Endothelial cell of umbilical vein (primary cell): ENCODE data around the gene CRYGN. TPM values are rescaled to one million over a fixed set of nuclear protein-coding genes. Genes with fewer than 3 reads are reported as not detected.

Experiments used
- BruUV-seq: library from RNA; stranded (reverse); fragments of 400-500 nt; replicated peaks from 2 replicates; lab custom pipeline; 2021; lab: Mats Ljungman, UMichigan
- CTCF ChIA-PET: fragments of 300-600, 350-600 bp; sonication (Branson Sonifier 250); formaldehyde crosslinking; loops from one replicate; lab custom pipeline; 2021; ENCODE audit warnings: antibody characterized with exemption, inconsistent platforms; lab: Charles Lee
- POLR2A ChIA-PET: fragments of 300-600, 350-600 bp; sonication (Branson Sonifier 250); formaldehyde crosslinking; loops from one replicate; lab custom pipeline; 2021; ENCODE audit warnings: antibody characterized with exemption, inconsistent platforms; lab: Charles Lee
- DNase-seq: peaks from one replicate; pipeline ENCODE4 v3.0.0-alpha.2; 2011; ENCODE audit warnings: low read depth, low spot score
- FAIRE-seq: peaks from 2 replicates; lab custom pipeline; 2011; peaks lifted over from hg19 to GRCh38; lab: Jason Lieb, UNC
- H2AFZ ChIP-seq: 2 replicates; pipeline ENCODE4 v1.6.0; 2012; ENCODE audit warnings: low read depth, low read length, control low read depth, inconsistent platforms
- H3K27ac ChIP-seq: 2 replicates; pipeline ENCODE4 v1.5.1; 2011; ENCODE audit warnings: low read depth, mild to moderate bottlenecking, control low read depth, low read length, moderate library complexity; ENCODE audit not compliant: insufficient read depth
- H3K27me3 ChIP-seq, 2 experiments: 2 replicates each; pipeline versions ENCODE4 v1.6.0 to v1.6.1; 2011; ENCODE audit warnings: low read length in 2 of 2, mixed read lengths in 1 of 2; ENCODE audit not compliant: control insufficient read depth in 2 of 2, insufficient read depth in 2 of 2
- H3K36me3 ChIP-seq, 2 experiments: 2 replicates in 1 of 2; 3 replicates in 1 of 2; pipeline ENCODE4 v1.5.1; 2011; ENCODE audit warnings: low read length in 2 of 2, mild to moderate bottlenecking in 1 of 2, moderate library complexity in 1 of 2; ENCODE audit not compliant: control insufficient read depth in 2 of 2, insufficient read depth in 2 of 2; ENCODE audit errors: extremely low read depth in 1 of 2
- H3K4me1 ChIP-seq: 3 replicates; pipeline ENCODE4 v1.5.1; 2011; ENCODE audit warnings: mild to moderate bottlenecking, low read length; ENCODE audit not compliant: control insufficient read depth, insufficient read depth; ENCODE audit errors: extremely low read depth
- H3K4me2 ChIP-seq: 2 replicates; pipeline ENCODE4 v1.6.1; 2011; ENCODE audit warnings: low read length, control low read depth, mixed read lengths; ENCODE audit not compliant: insufficient read depth
- H3K4me3 ChIP-seq, 3 experiments: fragments of 200-600 bp in 1 of 3; sonication (generic), shearing (Covaris generic) in 1 of 3; replicated peaks in 1 of 3; 2 replicates each; pipeline ENCODE4 v1.5.1; 2011 to 2016; ENCODE audit warnings: control low read depth in 3 of 3, low read length in 3 of 3, mild to moderate bottlenecking in 2 of 3, inconsistent platforms in 1 of 3, low read depth in 1 of 3, moderate library complexity in 1 of 3; ENCODE audit not compliant: insufficient read depth in 1 of 3
- H3K79me2 ChIP-seq: 2 replicates; pipeline ENCODE4 v1.6.0; 2012; ENCODE audit warnings: low read length, inconsistent platforms; ENCODE audit not compliant: control insufficient read depth, insufficient read depth
- H3K9ac ChIP-seq: replicated peaks from 2 replicates; pipeline ENCODE3; 2011; ENCODE audit warnings: low read length, control low read depth; ENCODE audit not compliant: insufficient read depth; ENCODE audit errors: extremely low read depth
- H3K9me1 ChIP-seq: replicated peaks from 3 replicates; pipeline ENCODE4 v1.6.0; 2011; ENCODE audit warnings: mild to moderate bottlenecking, low read length; ENCODE audit not compliant: control insufficient read depth, insufficient read depth; ENCODE audit errors: extremely low read depth
- H3K9me3 ChIP-seq: replicated peaks from 2 replicates; pipeline ENCODE4 v1.5.1; 2012; ENCODE audit warnings: low read length, inconsistent platforms; ENCODE audit not compliant: control insufficient read depth, insufficient read depth
- H4K20me1 ChIP-seq: replicated peaks from 2 replicates; pipeline ENCODE3; 2011; ENCODE audit warnings: mild to moderate bottlenecking, low read length; ENCODE audit not compliant: control insufficient read depth, insufficient read depth; ENCODE audit errors: extremely low read depth
- CTCF ChIP-seq, 2 donors: IDR thresholded peaks; 1 replicate in 1 of 2; 2 replicates in 1 of 2; pipeline ENCODE4 v1.5.1; 2011; ENCODE audit warnings: low read length in 2 of 2, mild to moderate bottlenecking in 2 of 2, moderate library complexity in 2 of 2, control low read depth in 1 of 2, inconsistent platforms in 1 of 2, low read depth in 1 of 2; ENCODE audit not compliant: insufficient read depth in 1 of 2; ENCODE audit errors: extremely low read depth in 1 of 2
- EZH2 ChIP-seq: IDR thresholded peaks from 2 replicates; pipeline ENCODE4 v1.6.1; 2012; ENCODE audit warnings: borderline replicate concordance, low read depth, mild to moderate bottlenecking, moderate library complexity, low read length, inconsistent platforms; ENCODE audit not compliant: severe bottlenecking
- FOS ChIP-seq: IDR thresholded peaks from 2 replicates; pipeline ENCODE4 v1.6.1; 2011; ENCODE audit warnings: mild to moderate bottlenecking, low read length, moderate library complexity, borderline replicate concordance; ENCODE audit not compliant: insufficient read depth
- GATA2 ChIP-seq: IDR thresholded peaks from 2 replicates; pipeline ENCODE4 v1.7.0; 2011; ENCODE audit warnings: low read depth, mild to moderate bottlenecking, moderate library complexity, mixed read lengths, low read length; ENCODE audit not compliant: insufficient read length, insufficient read depth
- JUN ChIP-seq: IDR thresholded peaks from 2 replicates; pipeline ENCODE4 v1.6.1; 2011; ENCODE audit warnings: borderline replicate concordance, low read depth; ENCODE audit not compliant: insufficient read length, insufficient read depth
- MYC ChIP-seq: IDR thresholded peaks from one replicate; pipeline ENCODE4 v1.6.1; 2011; ENCODE audit warnings: mild to moderate bottlenecking, low read depth, low read length
- POLR2A ChIP-seq: IDR thresholded peaks from 2 replicates; pipeline ENCODE4 v1.6.1; 2012; ENCODE audit warnings: low read depth, mild to moderate bottlenecking, control low read depth, low read length
- POLR2AphosphoS5 ChIP-seq: IDR thresholded peaks from 2 replicates; pipeline ENCODE4 v1.6.1; 2012; ENCODE audit warnings: low read depth, mild to moderate bottlenecking, control low read depth, low read length, moderate library complexity; ENCODE audit not compliant: insufficient read depth
- dilution Hi-C: fragments of 300-500 bp; cut with MboI; formaldehyde crosslinking; loops from one replicate; pipeline ENCODE4 v1.15.0; 2019; ENCODE audit warnings: low sequenced_read_pairs; ENCODE audit not compliant: extremely low pct_ligation_motif_present
- intact Hi-C: fragments of 100-400 bp; cut with micrococcal nuclease; formaldehyde crosslinking; loops from one replicate; pipeline ENCODE4 v1.10.0; 2022
- polyA plus RNA-seq, 4 experiments: library from polyadenylated mRNA; depleted of rRNA in 3 of 4; stranded (reverse) in 3 of 4; unstranded in 1 of 4; fragments of >200 nt; gene quantifications; 2 replicates each; pipeline versions ENCODE4 v1.2.1 to v1.2.3, GENCODE V29; 2011 to 2012; ENCODE audit warnings: missing spikeins in 1 of 4
- total RNA-seq: library from RNA; stranded (reverse); gene quantifications from 2 replicates; pipeline ENCODE4 v1.2.3, GENCODE V29; 2021
- TF ChIP-seq, protein P1 (sequence below): IDR thresholded peaks from 2 replicates; pipeline ENCODE4 v1.6.1; 2011; ENCODE audit not compliant: insufficient read depth, insufficient read length

The CRYGN gene
- total and polyA plus RNA-seq, 2 donors (not counting 3 experiments of a cell fraction or from before 2014, with no cell fraction given): not detected

DNA sequence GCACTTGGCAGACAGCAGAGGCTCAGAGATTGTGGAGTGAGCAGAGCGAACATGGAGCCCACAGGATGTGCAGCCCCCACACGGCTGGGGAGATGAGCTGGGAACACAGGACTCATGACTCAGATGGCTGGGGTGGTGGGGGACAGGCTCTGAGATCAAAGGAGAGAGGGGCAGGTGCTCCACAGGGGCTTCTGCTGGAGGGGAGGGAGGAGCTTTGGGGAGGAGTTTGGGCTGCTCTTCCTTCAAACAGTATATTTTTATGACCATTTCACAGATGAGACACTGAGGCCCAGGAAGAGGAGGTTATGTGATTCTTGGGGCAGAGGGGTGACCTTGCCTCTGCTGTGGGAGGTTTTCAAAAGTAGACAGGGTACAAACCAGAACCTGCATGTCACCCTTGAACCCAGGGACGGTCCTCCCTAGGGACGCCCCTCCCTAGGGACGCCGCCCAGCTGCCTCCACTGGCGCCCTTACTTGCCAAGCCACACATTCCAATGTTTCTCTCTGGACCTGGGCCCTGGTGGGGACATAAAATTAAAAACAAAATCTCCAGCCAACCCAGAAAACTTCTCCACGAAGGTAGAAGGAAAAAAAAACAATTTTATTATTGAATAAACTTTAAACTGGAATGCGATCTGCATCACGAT, 981 bp upstream of the CRYGN start:
- no TSS peak for BruUV-seq

GRCh38 chr7:151438864-151439601, 908 bp downstream of the CRYGN start:
- Histone ChIP-seq H3K4me3 (no peak overlapping the region), H3K9ac (no peak overlapping the region), H3K27ac (no peak overlapping the region), H3K4me1 (no peaks in the 10 kb centered on the region), H3K9me3 (no peaks in the 10 kb centered on the region), H4K20me1 (no peaks in the 10 kb centered on the region), H3K9me1 (no peaks in the 10 kb centered on the region), H3K27me3 (peaks cover 21 to 34% of the 10 kb centered on the region in 2 experiments), H3K36me3 (no peaks in the 10 kb centered on the region), H2AFZ (no peak overlapping the region), H3K79me2 (no peaks in the 10 kb centered on the region), H3K4me2 (no peak overlapping the region)
- intact Hi-C loops (no loop called here), dilution Hi-C loops (no loop called here)
- DNase-seq (no peak), FAIRE-seq (no peak)
- CTCF ChIA-PET: no interaction called here
- TF ChIP-seq MYC: no peak
- no peak for TF ChIP-seq GATA2
- no peak for TF ChIP-seq FOS
- TF ChIP-seq, protein P1, sequence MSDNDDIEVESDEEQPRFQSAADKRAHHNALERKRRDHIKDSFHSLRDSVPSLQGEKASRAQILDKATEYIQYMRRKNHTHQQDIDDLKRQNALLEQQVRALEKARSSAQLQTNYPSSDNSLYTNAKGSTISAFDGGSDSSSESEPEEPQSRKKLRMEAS: no peak
- no peak for TF ChIP-seq POLR2A
- no peak for TF ChIP-seq JUN
- TF ChIP-seq CTCF (IDR thresholded peaks at IDR 0.05; ENCODE audit: extremely low read depth in 1 of 2, insufficient read depth in 1 of 2, low read depth in 1 of 2, low read length in 2 of 2): no peak
- TF ChIP-seq EZH2: no peak
- no peak for TF ChIP-seq POLR2AphosphoS5
- POLR2A ChIA-PET: no interaction called here
- no TSS peak for BruUV-seq

More for the DNA sequence above, 981 bp upstream of the CRYGN start:
- H3K4me1 ChIP-seq: no peaks in the 10 kb centered on the region
- ChIA-PET CTCF (no interaction called here), POLR2A (no interaction called here)
- no peak overlapping the region for H3K4me2 ChIP-seq
- intact Hi-C loops: no loop called here
- TF ChIP-seq EZH2: peak; percentile 13
- TF ChIP-seq MYC: no peak
- no peak for TF ChIP-seq JUN
- TF ChIP-seq, protein P1: no peak
- dilution Hi-C loops: no loop called here
- H3K9ac ChIP-seq: no peak overlapping the region
- no peak for DNase-seq
- no peak overlapping the region for H3K4me3 ChIP-seq
- no peaks in the 10 kb centered on the region for H3K9me3 ChIP-seq
- H3K36me3 ChIP-seq: no peaks in the 10 kb centered on the region
- no peaks in the 10 kb centered on the region for H4K20me1 ChIP-seq
- H2AFZ ChIP-seq: no peak overlapping the region
- FAIRE-seq: no peak
- no peaks in the 10 kb centered on the region for H3K79me2 ChIP-seq
- H3K27me3 ChIP-seq: peaks cover 25 to 34% of the 10 kb centered on the region in 2 experiments
- no peak overlapping the region for H3K27ac ChIP-seq
- H3K9me1 ChIP-seq: no peaks in the 10 kb centered on the region
